Uterus (tissue), 4 donors: Measurements from ENCODE around the gene SEPTIN3. TPM values are rescaled to one million over a fixed set of nuclear protein-coding genes. Genes with fewer than 3 reads are reported as not detected.
"Not testable (repeated sequence)": the region's sequence is repeated elsewhere in the genome, so short reads cannot be mapped to it uniquely, and the experiment has no call there.

Source experiments
- DNase-seq, 2 donors: peaks; one replicate each; pipeline ENCODE4 v3.0.0-alpha.2; 2019 to 2020
- H3K27ac ChIP-seq, 2 donors: fragments of 200-600 bp; sonication (generic); 1 replicate in 1 of 2; 2 replicates in 1 of 2; pipeline ENCODE4 v1.5.1; 2016 to 2018
- H3K27me3 ChIP-seq, 2 donors: fragments of 200-600 bp; sonication (generic); one replicate each; pipeline ENCODE4 v1.5.1; 2018 to 2019; ENCODE audit warnings: control low read depth in 1 of 2
- H3K36me3 ChIP-seq, 2 donors: fragments of 200-600 bp; sonication (generic); one replicate each; pipeline ENCODE4 v1.5.1; 2019; ENCODE audit warnings: control low read depth in 1 of 2
- H3K4me1 ChIP-seq, 2 donors: fragments of 200-600 bp; sonication (generic); one replicate each; pipeline ENCODE4 v1.5.1; 2018 to 2019; ENCODE audit warnings: control low read depth in 1 of 2
- H3K4me3 ChIP-seq, 2 donors: fragments of 200-600 bp; sonication (generic); 1 replicate in 1 of 2; 2 replicates in 1 of 2; pipeline ENCODE4 v1.5.1; 2018 to 2019; ENCODE audit warnings: mild to moderate bottlenecking in 1 of 2
- H3K9me3 ChIP-seq, 2 donors: fragments of 200-600 bp; sonication (generic); one replicate each; pipeline ENCODE4 v1.5.1; 2019; ENCODE audit warnings: control low read depth in 1 of 2
- CTCF ChIP-seq, 4 experiments: fragments of 200-600 bp in 2 of 4; fragments of 450-650 bp in 2 of 4; sonication (generic) in 2 of 4; IDR thresholded peaks; one replicate each; pipeline ENCODE4 v1.5.1; 2016 to 2019; ENCODE audit warnings: antibody characterized with exemption in 4 of 4, mild to moderate bottlenecking in 2 of 4, moderate library complexity in 1 of 4
- POLR2A ChIP-seq, 2 donors: fragments of 450-650 bp; IDR thresholded peaks; one replicate each; pipeline ENCODE4 v1.6.1; 2016; ENCODE audit warnings: antibody characterized with exemption in 2 of 2, mild to moderate bottlenecking in 1 of 2, moderate library complexity in 1 of 2
- intact Hi-C: fragments of 100-400 bp; cut with DNase I; formaldehyde crosslinking; loops from one replicate; pipeline ENCODE4 v1.15.1; 2023; ENCODE audit warnings: low total_unique reads
- total RNA-seq, 4 donors: library from RNA; depleted of rRNA in 3 of 4; stranded (reverse); fragments of >200 nt in 3 of 4; gene quantifications; one replicate each; pipeline versions ENCODE4 v1.1.0 to v1.2.4, GENCODE V29; 2014 to 2023
- donor health status: DM: yes; HTN: yes; CAD: no.

Gene SEPTIN3
- total RNA-seq, 4 donors from 2014 or later: 1.4 TPM; not detected in 3

DNA sequence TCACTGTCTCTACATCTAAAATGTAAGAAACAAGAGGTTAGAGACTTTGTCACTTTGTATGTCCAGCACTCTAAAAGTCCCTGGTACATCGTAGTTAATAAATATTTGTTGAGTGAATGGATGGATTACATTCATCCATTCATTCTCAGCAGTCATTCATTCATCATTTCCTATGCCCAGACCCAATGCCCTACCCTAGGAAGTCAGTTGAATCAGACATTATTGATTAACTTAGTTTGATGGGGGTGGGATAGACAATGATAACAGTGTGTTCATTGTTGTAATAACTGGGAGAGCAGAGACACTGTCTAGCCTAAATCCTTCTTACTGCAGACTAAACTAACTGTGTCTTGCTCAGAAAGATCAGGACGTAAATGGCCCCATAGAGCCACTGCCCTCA lies 21.1 kb upstream of the SEPTIN3 start:
- H3K4me3 ChIP-seq: no peak overlapping the region
- no peaks in the 10 kb centered on the region for H3K36me3 ChIP-seq
- no peaks in the 10 kb centered on the region for H3K9me3 ChIP-seq
- no peak for DNase-seq
- H3K4me1 ChIP-seq: peaks cover 0 to 6% of the 10 kb centered on the region in 2 donors
- TF ChIP-seq POLR2A (IDR thresholded peaks at IDR 0.05) (no peak), CTCF (IDR thresholded peaks at IDR 0.05) (no peak)
- no peak overlapping the region for H3K27ac ChIP-seq
- no peaks in the 10 kb centered on the region for H3K27me3 ChIP-seq
- intact Hi-C loops: loop anchor here (10.0 kb wide), 1 partner anchor 123 kb away; no protein-coding TSS in a partner anchor

DNA sequence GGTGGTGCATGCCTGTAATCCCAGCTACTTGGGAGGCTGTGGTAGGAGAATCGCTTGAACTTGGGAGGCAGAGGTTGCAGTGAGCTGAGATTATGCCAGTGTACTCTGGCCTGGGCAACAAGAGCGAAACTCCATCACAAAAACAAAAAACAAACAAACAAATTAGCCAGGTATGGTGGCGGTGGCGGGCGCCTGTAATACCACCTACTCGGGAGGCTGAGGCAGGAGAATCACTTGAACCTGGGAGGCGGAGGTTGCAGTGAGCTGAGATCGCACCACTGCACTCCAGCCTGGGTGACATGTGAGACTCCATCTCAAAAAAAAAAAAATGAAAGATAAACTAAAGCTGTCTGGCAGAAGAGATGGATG lies 20.3 kb upstream of the SEPTIN3 start:
- H3K27ac ChIP-seq, H3K36me3 ChIP-seq, H3K9me3 ChIP-seq, H3K4me1 ChIP-seq, H3K4me3 ChIP-seq, DNase-seq, H3K27me3 ChIP-seq: not testable (repeated sequence)
- intact Hi-C loops: loop anchor here (10.0 kb wide), 1 partner anchor 124 kb away; no protein-coding TSS in a partner anchor

GRCh38 chr22:41949297-41949965 lies 19.8 kb upstream of the SEPTIN3 start:
- H3K27ac ChIP-seq: no peak overlapping the region
- no peaks in the 10 kb centered on the region for H3K9me3 ChIP-seq
- TF ChIP-seq POLR2A (IDR thresholded peaks at IDR 0.05) (no peak), CTCF (IDR thresholded peaks at IDR 0.05) (no peak)
- DNase-seq: no peak
- H3K27me3 ChIP-seq: no peaks in the 10 kb centered on the region
- no peaks in the 10 kb centered on the region for H3K36me3 ChIP-seq
- intact Hi-C loops: loop anchor here (10.0 kb wide), 1 partner anchor 125 kb away; no protein-coding TSS in a partner anchor
- H3K4me1 ChIP-seq: peaks cover 0 to 6% of the 10 kb centered on the region in 2 donors
- H3K4me3 ChIP-seq: no peak overlapping the region

DNA sequence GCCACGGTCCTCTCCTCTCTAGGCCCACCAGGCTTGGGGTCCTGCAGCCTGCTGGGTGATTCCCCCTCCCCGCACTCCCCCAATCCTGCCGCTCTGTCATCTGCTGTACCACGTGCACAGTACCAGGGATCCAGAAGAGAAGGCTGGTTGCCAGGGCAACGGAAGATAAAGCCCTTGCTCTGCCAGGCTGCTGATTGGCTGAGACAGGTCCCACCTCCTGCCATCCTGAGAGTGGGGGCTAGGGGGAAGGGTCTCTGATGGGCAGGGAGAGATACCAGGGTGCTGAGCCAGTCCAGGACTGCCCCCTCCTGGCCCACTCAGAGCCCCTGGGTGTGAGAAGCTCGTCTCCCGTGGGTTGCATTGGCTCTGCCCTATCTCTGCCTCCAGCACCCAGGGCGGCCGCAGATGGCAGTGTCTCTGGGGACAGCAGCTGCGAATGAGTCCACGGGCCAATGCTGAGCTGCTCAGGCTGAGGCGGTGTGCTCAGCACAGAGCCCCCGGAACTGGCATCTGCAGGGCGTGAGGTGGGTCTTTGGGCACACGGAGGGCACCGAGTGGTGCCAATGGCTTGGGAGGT lies 17.3 kb upstream of the SEPTIN3 start, which contains the start of gene SMIM45:
SMIM45 (plus strand) TSS at position 253 of the 577 bp plus-strand sequence.
- TF ChIP-seq CTCF (IDR thresholded peaks at IDR 0.05) (no peak), POLR2A (IDR thresholded peaks at IDR 0.05) (no peak)
- Histone ChIP-seq H3K4me3 (no peak within 1 kb of the TSS), H3K9me3 (no peaks in the 10 kb centered on the region), H3K27me3 (no peaks in the 10 kb centered on the region), H3K4me1 (no peaks in the 10 kb centered on the region), H3K27ac (no peak within 1 kb of the TSS), H3K36me3 (no peaks in the 10 kb centered on the region)
- DNase-seq: no peak
- intact Hi-C loops: loop anchor here (5.0 kb wide), 1 partner anchor 1010 kb away; no protein-coding TSS in a partner anchor

GRCh38 chr22:41952713-41953112 lies 16.5 kb upstream of the SEPTIN3 start:
- no peaks in the 10 kb centered on the region for H3K36me3 ChIP-seq
- no peaks in the 10 kb centered on the region for H3K4me1 ChIP-seq
- intact Hi-C loops: loop anchor here (5.0 kb wide), 1 partner anchor 1010 kb away; no protein-coding TSS in a partner anchor
- no peak overlapping the region for H3K4me3 ChIP-seq
- no peaks in the 10 kb centered on the region for H3K27me3 ChIP-seq
- H3K27ac ChIP-seq: no peak overlapping the region
- no peak for DNase-seq
- TF ChIP-seq CTCF (IDR thresholded peaks at IDR 0.05) (no peak), POLR2A (IDR thresholded peaks at IDR 0.05) (no peak)
- no peaks in the 10 kb centered on the region for H3K9me3 ChIP-seq
